HepG2 (cell line): ENCODE data around the gene LYRM4. TPM values are rescaled to one million over a fixed set of nuclear protein-coding genes. Genes with fewer than 3 reads are reported as not detected.

Source experiments
- ARID3A ChIP-seq: IDR thresholded peaks from 2 replicates; pipeline ENCODE4 v1.6.1; 2012; ENCODE audit warnings: low read depth, low read length, improper control_type of control experiment
- RBAK ChIP-seq: sonication (generic); formaldehyde crosslinking; IDR thresholded peaks from 2 replicates; pipeline ENCODE4 v1.5.1; 2020; ENCODE audit warnings: mild to moderate bottlenecking, missing genetic modification reagents
- REST ChIP-seq, 2 experiments: IDR thresholded peaks; 2 replicates each; pipeline ENCODE4 v1.6.1; 2011 to 2012; ENCODE audit warnings: low read length in 2 of 2, borderline replicate concordance in 1 of 2, low read depth in 1 of 2, mild to moderate bottlenecking in 1 of 2, moderate library complexity in 1 of 2
- SNAPC5 ChIP-seq: sonication (generic); formaldehyde crosslinking; IDR thresholded peaks from 2 replicates; pipeline ENCODE4 v1.8.1; 2023; ENCODE audit warnings: mild to moderate bottlenecking, missing genetic modification reagents, borderline replicate concordance
- THAP7 ChIP-seq: sonication (generic); formaldehyde crosslinking; IDR thresholded peaks from 2 replicates; pipeline ENCODE4 v1.8.1; 2023; ENCODE audit warnings: mild to moderate bottlenecking, missing genetic modification reagents
- ZBTB46 ChIP-seq: sonication (generic); formaldehyde crosslinking; IDR thresholded peaks from 2 replicates; pipeline ENCODE4 v1.4.0; 2020; ENCODE audit warnings: mild to moderate bottlenecking, missing genetic modification reagents, borderline replicate concordance
- ZNF138 ChIP-seq: sonication (generic); formaldehyde crosslinking; IDR thresholded peaks from 2 replicates; pipeline ENCODE4 v1.5.0; 2020; ENCODE audit warnings: mild to moderate bottlenecking, low read depth, missing genetic modification reagents
- ZNF142 ChIP-seq: sonication (generic); formaldehyde crosslinking; IDR thresholded peaks from 2 replicates; pipeline ENCODE4 v1.4.0; 2020; ENCODE audit warnings: missing genetic modification reagents
- ZNF430 ChIP-seq: sonication (generic); formaldehyde crosslinking; IDR thresholded peaks from 2 replicates; pipeline ENCODE4 v1.9.0; 2021; ENCODE audit warnings: mild to moderate bottlenecking, missing genetic modification reagents
- ZNF800 ChIP-seq: sonication (generic); formaldehyde crosslinking; IDR thresholded peaks from 2 replicates; pipeline ENCODE4 v1.4.0; 2020; ENCODE audit warnings: missing genetic modification reagents
- polyA plus RNA-seq, 8 experiments: library from polyadenylated mRNA; depleted of rRNA in 3 of 8; stranded (reverse) in 7 of 8; unstranded in 1 of 8; fragments of >200 nt; fragmentation: Illumina TruSeq in 4 of 8; extraction: Trizol in 4 of 8; gene quantifications; 2 replicates each; pipeline versions ENCODE4 v1.2.1 to v1.2.3, GENCODE V29; 2011 to 2016; ENCODE audit warnings: low read depth in 4 of 8, missing spikeins in 1 of 8, mixed read lengths in 1 of 8; ENCODE audit not compliant: insufficient read depth in 1 of 8
- total RNA-seq, 5 experiments: library from RNA; depleted of rRNA; stranded (reverse); fragments of >200 nt; fragmentation: Illumina TruSeq; extraction: Trizol; gene quantifications; 2 replicates each; pipeline ENCODE4 v1.2.3, GENCODE V29; 2016; ENCODE audit warnings: low read depth in 1 of 5

LYRM4 gene
- total and polyA plus RNA-seq, 2 of the 13 experiments (the other 11 are each of a cell fraction or from before 2014, with no cell fraction given), result 64.6 to 67.5 TPM

- TF ChIP-seq THAP7 (CRISPR knock-in tag), result no peak
- no peak for TF ChIP-seq ZBTB46 (CRISPR knock-in tag)
- TF ChIP-seq ZNF800 (CRISPR knock-in tag), result no peak
- peak in 1 of 2 experiments; percentile 51; a peak in 1 of 4 replicates for TF ChIP-seq REST (IDR thresholded peaks at IDR 0.05; ENCODE audit: borderline replicate concordance in 1 of 2, low read depth in 1 of 2, low read length in 2 of 2)
- TF ChIP-seq RBAK (CRISPR knock-in tag), result no peak
- TF ChIP-seq ZNF138, result no peak
- no peak; the same call in 1 of the 2 replicates for TF ChIP-seq ARID3A
- TF ChIP-seq SNAPC5 (CRISPR knock-in tag), result 0 out of 2 replicates have a peak, but pooled peaks have one; percentile 3
- TF ChIP-seq ZNF142 (CRISPR knock-in tag), result no peak
- TF ChIP-seq ZNF430, result 0 out of 2 replicates have a peak, but pooled peaks have one; percentile 41
Measured at GRCh38 chr6:5261545-5262109, 877 bp upstream of the LYRM4 start (continued).
